ENCODE data around the gene GCLM. TPM values are rescaled to one million over a fixed set of nuclear protein-coding genes. Genes with fewer than 3 reads are reported as not detected.

Gene GCLM
- total RNA-seq, 1 donor from 2014 or later = 8.6 TPM

- ATAC-seq (ENCODE audit: low read depth) (no peak), DNase-seq (no peak)
- ChIA-PET POLR2A (no interaction called here), CTCF (interaction anchor here (3.1 to 5.7 kb wide), 2 partner anchors 26 to 537 kb away, joined by 18 to 76 read pairs; no protein-coding TSS in a partner anchor)
- Mint-ChIP-seq H3K4me1 (peaks cover 15% of the 10 kb centered on the region), H3K27ac (no peak overlapping the region), H3K36me3 (ENCODE audit: low read depth) (no peaks in the 10 kb centered on the region), H3K27me3 (no peaks in the 10 kb centered on the region), H3K9me3 (no peaks in the 10 kb centered on the region), H3K4me3 (no peak overlapping the region)
- intact Hi-C loops (cut with micrococcal nuclease) = no loop called here
- no peak for TF ChIP-seq CTCF (IDR thresholded peaks at IDR 0.05)
These were observed 67.5 kb downstream of the GCLM start for GRCh38 chr1:93841771-93842170.

GRCh38 chr1:93840956-93841482 is 68.2 kb downstream of the GCLM start:
- POLR2A ChIA-PET = no interaction called here

GRCh38 chr1:93839753-93840152 is 69.5 kb downstream of the GCLM start:
- peaks cover 4% of the 10 kb centered on the region for H3K4me1 Mint-ChIP-seq
- H3K27ac Mint-ChIP-seq = no peak overlapping the region
- ChIA-PET CTCF (interaction anchor here (0.8 kb wide), 2 partner anchors 89 to 211 kb away, joined by 3 read pairs; no protein-coding TSS in a partner anchor), POLR2A (no interaction called here)
- TF ChIP-seq CTCF (IDR thresholded peaks at IDR 0.05) = no peak
- no peaks in the 10 kb centered on the region for H3K27me3 Mint-ChIP-seq
- H3K9me3 Mint-ChIP-seq = peaks cover under 1% of the 10 kb centered on the region
- no peak overlapping the region for H3K4me3 Mint-ChIP-seq
- no peak for DNase-seq
- H3K36me3 Mint-ChIP-seq (ENCODE audit: low read depth) = no peaks in the 10 kb centered on the region
- intact Hi-C loops (cut with micrococcal nuclease) = no loop called here
- ATAC-seq (ENCODE audit: low read depth) = no peak

More at GRCh38 chr1:93840956-93841482, 68.2 kb downstream of the GCLM start:
- CTCF ChIA-PET = interaction anchor here (1.3 kb wide), 1 partner anchor 212 kb away, joined by 8 read pairs; no protein-coding TSS in a partner anchor
- intact Hi-C loops (cut with micrococcal nuclease) = no loop called here
- H3K9me3 Mint-ChIP-seq = no peaks in the 10 kb centered on the region
- no peak overlapping the region for H3K27ac Mint-ChIP-seq
- ATAC-seq (ENCODE audit: low read depth) (no peak), DNase-seq (no peak)
- H3K4me1 Mint-ChIP-seq = peaks cover 13% of the 10 kb centered on the region
- no peaks in the 10 kb centered on the region for H3K27me3 Mint-ChIP-seq
- no peak for TF ChIP-seq CTCF (IDR thresholded peaks at IDR 0.05)
- H3K4me3 Mint-ChIP-seq = no peak overlapping the region
- no peaks in the 10 kb centered on the region for H3K36me3 Mint-ChIP-seq (ENCODE audit: low read depth)

- ATAC-seq (ENCODE audit: low read depth) (no peak), DNase-seq (no peak)
- ChIA-PET CTCF (interaction anchor here (0.8 kb wide), 2 partner anchors 89 to 210 kb away, joined by 3 read pairs; no protein-coding TSS in a partner anchor), POLR2A (no interaction called here)
- Mint-ChIP-seq H3K36me3 (ENCODE audit: low read depth) (peaks cover 1% of the 10 kb centered on the region), H3K4me3 (no peak overlapping the region), H3K27ac (no peak overlapping the region), H3K4me1 (peaks cover 2% of the 10 kb centered on the region), H3K9me3 (peaks cover 5% of the 10 kb centered on the region), H3K27me3 (no peaks in the 10 kb centered on the region)
- intact Hi-C loops (cut with micrococcal nuclease) = no loop called here
- no peak for TF ChIP-seq CTCF (IDR thresholded peaks at IDR 0.05)
These were observed 69.9 kb downstream of the GCLM start for GRCh38 chr1:93839307-93839706.

GRCh38 chr1:93837961-93838360 is 71.3 kb downstream of the GCLM start:
- ATAC-seq (ENCODE audit: low read depth) = no peak
- no peaks in the 10 kb centered on the region for H3K27me3 Mint-ChIP-seq
- H3K36me3 Mint-ChIP-seq (ENCODE audit: low read depth) = peaks cover 7% of the 10 kb centered on the region
- no peaks in the 10 kb centered on the region for H3K4me1 Mint-ChIP-seq
- no peak for TF ChIP-seq CTCF (IDR thresholded peaks at IDR 0.05)
- no peak overlapping the region for H3K4me3 Mint-ChIP-seq
- DNase-seq = no peak
- ChIA-PET CTCF (no interaction called here), POLR2A (no interaction called here)
- H3K27ac Mint-ChIP-seq = no peak overlapping the region
- intact Hi-C loops (cut with micrococcal nuclease) = no loop called here
- H3K9me3 Mint-ChIP-seq = peaks cover 15% of the 10 kb centered on the region

Other genes with a start within 250 kb of the GCLM start
- 54.0 and 59.5 TPM in 2 replicates for gene BCAR3, start 227.6 kb downstream of the GCLM start, total RNA-seq
- gene DNTTIP2, start 30.2 kb downstream of the GCLM start, total RNA-seq = 65.6 and 69.7 TPM in 2 replicates
- gene ABCA4, start 211.7 kb upstream of the GCLM start, total RNA-seq = not detected in 2 replicates